Spleen (tissue), 11 donors: ENCODE data around the gene RRP1. TPM values are rescaled to one million over a fixed set of nuclear protein-coding genes. Genes with fewer than 3 reads are reported as not detected.
A peak's percentile ranks its signal among the peaks of the same experiment; 100 is the strongest.
"Not testable (repeated sequence)": the region's sequence is repeated elsewhere in the genome, so short reads cannot be mapped to it uniquely, and the experiment has no call there.

Source experiments
- DNase-seq: peaks from one replicate; pipeline ENCODE4 v3.0.0-alpha.2; 2020
- H3K27ac ChIP-seq, 8 donors: fragments of 200-600 bp; sonication (generic) in 7 of 8; 1 replicate in 4 of 8; 2 replicates in 4 of 8; pipeline versions ENCODE4 v1.5.0 to v1.8.0; 2016 to 2021; ENCODE audit warnings: inconsistent platforms in 4 of 8, mild to moderate bottlenecking in 4 of 8, moderate library complexity in 1 of 8
- H3K27me3 ChIP-seq, 7 donors: fragments of 200-600 bp; sonication (generic) in 6 of 7; replicated peaks in 1 of 7; 1 replicate in 4 of 7; 2 replicates in 3 of 7; pipeline versions ENCODE4 v1.5.0 to v1.8.0; 2016 to 2021; ENCODE audit warnings: inconsistent platforms in 3 of 7, mild to moderate bottlenecking in 1 of 7
- H3K36me3 ChIP-seq, 6 donors: fragments of 200-600 bp; sonication (generic) in 5 of 6; 1 replicate in 4 of 6; 2 replicates in 2 of 6; pipeline versions ENCODE4 v1.5.0 to v1.8.0; 2016 to 2021; ENCODE audit warnings: inconsistent platforms in 2 of 6
- H3K4me1 ChIP-seq, 6 donors: fragments of 200-600 bp; sonication (generic) in 5 of 6; 1 replicate in 3 of 6; 2 replicates in 3 of 6; pipeline versions ENCODE4 v1.5.0 to v1.8.0; 2016 to 2021; ENCODE audit warnings: inconsistent platforms in 3 of 6
- H3K4me3 ChIP-seq, 8 donors: fragments of 200-600 bp; sonication (generic) in 7 of 8; 1 replicate in 4 of 8; 2 replicates in 4 of 8; pipeline versions ENCODE4 v1.5.0 to v1.8.0; 2016 to 2021; ENCODE audit warnings: inconsistent platforms in 4 of 8, mild to moderate bottlenecking in 4 of 8, moderate library complexity in 2 of 8
- H3K9me3 ChIP-seq, 8 donors: fragments of 200-600 bp; sonication (generic) in 7 of 8; 1 replicate in 4 of 8; 2 replicates in 4 of 8; pipeline versions ENCODE4 v1.5.0 to v1.8.0; 2016 to 2021; ENCODE audit warnings: inconsistent platforms in 4 of 8
- POLR2A ChIP-seq, 3 donors: fragments of 450-650 bp; IDR thresholded peaks; one replicate each; pipeline ENCODE4 v1.5.1; 2017; ENCODE audit warnings: antibody characterized with exemption in 3 of 3, mild to moderate bottlenecking in 1 of 3
- POLR2AphosphoS5 ChIP-seq, 3 donors: sonication (generic); formaldehyde crosslinking; IDR thresholded peaks; one replicate each; pipeline ENCODE4 v1.5.1; 2017; ENCODE audit warnings: antibody characterized with exemption in 3 of 3
- WGBS, 5 donors: extraction: QIAGEN DNeasy Blood & Tissue Kit in 3 of 5; methylation state at CpG; one replicate each; pipeline versions ENCODE4 v1.1.5 to v1.1.7; 2013 to 2018; 5-methylcytosine and 5-hydroxymethylcytosine counted together
- intact Hi-C: fragments of 100-400 bp; cut with DNase I; formaldehyde crosslinking; loops from one replicate; pipeline ENCODE4 v1.15.0; 2023; ENCODE audit warnings: low total_unique reads
- polyA plus RNA-seq, 3 donors: library from polyadenylated mRNA; stranded (reverse); fragments of 200-250 nt; gene quantifications; one replicate each; pipeline ENCODE4 v1.2.1, GENCODE V29; 2013
- total RNA-seq, 7 donors: library from RNA; depleted of rRNA in 3 of 7; stranded (reverse); fragments of >200 nt in 3 of 7; fragmentation: NEBNext Ultra II Directional in 4 of 7; extraction: Animal tissue kit (Norgen Biotek cat#: 25700) in 4 of 7; gene quantifications; one replicate each; pipeline versions ENCODE4 v1.1.0 to v1.2.1, GENCODE V29; 2016 to 2021
- TF ChIP-seq, protein P1 (sequence below), 11 experiments: fragments of 200-600 bp in 7 of 11; fragments of 450-650 bp in 4 of 11; sonication (generic) in 4 of 11; IDR thresholded peaks in 8 of 11; conservative IDR thresholded peaks in 3 of 11; 1 replicate in 7 of 11; 2 replicates in 4 of 11; pipeline versions ENCODE4 v1.4.0 to v1.8.0; 2016 to 2021; ENCODE audit warnings: antibody characterized with exemption in 11 of 11, inconsistent platforms in 4 of 11, mild to moderate bottlenecking in 1 of 11
- donor health status: healthy with polysubstance abuse.
- donor health status: DM: no; HTN: no; CAD: no; lungs with moderate emphysema.
- donor health status: DM: no; HTN: no; CAD: no.
- donor health status: Bipolar disorder and iron deficiency.
- donor health status: healthy.
- donor health status: DM: no; HTN: no; CAD: no.
- donor health status: DM: yes; HTN: yes; CAD: no.

RRP1 gene
- total and polyA plus RNA-seq, 10 donors: 11.5 to 26.9 (median 18.6) TPM

DNA sequence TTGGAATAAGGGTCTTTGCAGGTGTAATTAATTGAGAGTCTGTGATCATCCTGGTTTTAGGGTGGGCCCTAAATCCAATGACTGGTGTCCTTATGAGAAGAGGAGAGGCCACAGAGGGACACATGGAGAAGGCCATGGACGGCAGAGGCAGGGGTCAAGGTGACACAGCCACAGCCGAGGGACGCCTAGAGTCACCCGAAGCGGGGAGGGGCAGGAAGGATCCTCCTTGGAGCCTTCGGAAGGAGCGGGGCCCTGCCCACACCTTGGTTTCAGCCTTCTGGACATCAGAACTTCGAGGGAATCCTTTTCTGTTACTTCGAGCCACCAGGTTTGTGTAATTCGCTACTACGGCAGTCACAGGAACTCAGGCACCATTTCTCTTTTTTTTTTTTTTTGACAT, 31.1 kb downstream of the RRP1 start:
- peaks cover 0 to 15% (median 8%) of the 10 kb centered on the region in 8 donors for H3K9me3 ChIP-seq
- intact Hi-C loops: no loop called here
- WGBS, 5 donors: 73 to 87% (median 83%) methylated on average over 11 of the region's 11 CpGs
- no peak overlapping the region for H3K27ac ChIP-seq
- DNase-seq: peak; percentile 28
- peaks cover 0 to 44% (median 9%) of the 10 kb centered on the region in 6 donors for H3K4me1 ChIP-seq
- TF ChIP-seq POLR2A (IDR thresholded peaks at IDR 0.05): no peak
- no peaks in the 10 kb centered on the region for H3K36me3 ChIP-seq
- H3K27me3 ChIP-seq: peaks cover 0 to 2% (median 0%) of the 10 kb centered on the region in 7 donors
- no peak overlapping the region for H3K4me3 ChIP-seq

DNA sequence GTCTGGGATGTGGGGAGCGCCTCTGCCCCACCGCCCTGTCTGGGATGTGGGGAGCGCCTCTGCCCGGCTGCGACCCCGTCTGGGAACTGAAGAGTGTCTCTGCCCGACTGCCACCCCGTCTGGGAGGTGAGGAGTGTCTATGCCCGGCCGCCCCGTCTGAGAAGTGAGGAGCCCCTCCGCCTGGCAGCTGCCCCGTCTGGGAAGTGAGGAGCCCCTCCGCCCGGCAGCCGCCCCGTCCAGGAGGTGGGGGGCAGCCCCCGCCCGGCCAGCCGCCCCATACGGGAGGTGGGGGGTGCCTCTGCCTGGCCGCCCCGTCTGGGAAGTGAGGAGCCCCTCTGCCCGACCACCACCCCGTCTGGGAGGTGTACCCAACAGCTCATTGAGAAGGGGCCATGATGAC, 32.8 kb downstream of the RRP1 start:
- DNase-seq: peak; percentile 58
- Histone ChIP-seq H3K27me3 (peaks cover 0 to 19% (median 0%) of the 10 kb centered on the region in 7 donors), H3K9me3 (peaks cover 0 to 15% (median 8%) of the 10 kb centered on the region in 8 donors), H3K4me1 (peaks cover 0 to 45% (median 8%) of the 10 kb centered on the region in 6 donors)
- WGBS, 5 donors: 87 to 95% (median 94%) methylated on average over 12 to 25 of the region's 25 CpGs
- intact Hi-C loops, H3K36me3 ChIP-seq, H3K4me3 ChIP-seq, H3K27ac ChIP-seq: not testable (repeated sequence)

- H3K27ac ChIP-seq, H3K4me3 ChIP-seq, DNase-seq, intact Hi-C loops, H3K36me3 ChIP-seq: not testable (repeated sequence)
- WGBS, 5 donors: 81 to 91% (median 89%) methylated on average over 2 to 5 of the region's 5 CpGs
- Histone ChIP-seq H3K9me3 (peaks cover 0 to 15% (median 8%) of the 10 kb centered on the region in 8 donors), H3K4me1 (peaks cover 0 to 39% (median 5%) of the 10 kb centered on the region in 6 donors), H3K27me3 (peaks cover 0 to 19% (median 0%) of the 10 kb centered on the region in 7 donors)
These were observed 33.4 kb downstream of the RRP1 start for GRCh38 chr21:43822741-43823140.

DNA sequence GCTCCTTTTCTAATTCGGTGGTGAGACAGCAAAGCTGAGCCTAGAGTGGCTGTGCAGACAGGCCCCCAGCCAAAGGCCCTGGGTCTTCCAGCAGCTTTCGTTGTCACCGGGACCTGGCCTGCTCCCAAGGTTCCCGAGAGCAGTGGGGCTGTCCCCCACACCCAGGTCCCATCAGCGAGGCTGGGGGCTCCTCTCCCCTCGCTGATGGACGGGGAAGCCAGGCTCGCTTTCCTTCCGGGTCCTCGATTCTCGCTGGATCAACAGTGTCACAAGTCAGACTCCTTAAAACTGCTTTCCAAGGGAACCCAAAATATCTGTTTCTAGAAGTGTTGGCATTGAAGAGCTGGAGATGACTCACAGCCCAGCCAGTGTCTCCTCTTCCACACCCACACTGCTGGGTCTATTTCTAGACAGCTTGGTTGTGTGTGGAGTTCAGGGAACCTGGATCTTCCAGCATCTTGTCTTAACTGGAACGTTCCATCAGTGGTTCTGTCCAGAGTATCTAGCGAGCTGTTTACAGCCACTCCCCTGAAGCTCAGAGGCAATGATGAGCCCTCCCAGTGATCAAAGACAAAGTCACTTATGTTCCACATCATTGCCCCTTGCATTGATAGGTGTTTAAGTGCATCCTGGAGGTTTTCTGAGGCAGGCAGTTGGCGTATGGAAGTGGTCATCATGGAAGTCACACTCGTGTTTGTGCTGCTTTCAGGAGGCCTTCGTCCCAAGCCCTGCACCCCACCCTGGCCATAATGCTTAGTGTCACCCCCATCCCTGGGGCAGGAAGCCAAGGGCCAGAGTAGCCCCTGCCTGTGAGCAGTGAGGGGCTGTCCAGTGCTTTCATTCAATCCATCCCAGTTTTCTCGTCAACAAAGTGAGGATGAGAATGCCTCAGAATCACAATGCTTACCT, 35.2 kb downstream of the RRP1 start:
- intact Hi-C loops: no loop called here
- WGBS, 5 donors: 85 to 92% (median 89%) methylated on average over 16 to 17 of the region's 17 CpGs
- no peak for DNase-seq
- no peaks in the 10 kb centered on the region for H3K9me3 ChIP-seq
- H3K36me3 ChIP-seq: no peaks in the 10 kb centered on the region
- TF ChIP-seq, protein P1, sequence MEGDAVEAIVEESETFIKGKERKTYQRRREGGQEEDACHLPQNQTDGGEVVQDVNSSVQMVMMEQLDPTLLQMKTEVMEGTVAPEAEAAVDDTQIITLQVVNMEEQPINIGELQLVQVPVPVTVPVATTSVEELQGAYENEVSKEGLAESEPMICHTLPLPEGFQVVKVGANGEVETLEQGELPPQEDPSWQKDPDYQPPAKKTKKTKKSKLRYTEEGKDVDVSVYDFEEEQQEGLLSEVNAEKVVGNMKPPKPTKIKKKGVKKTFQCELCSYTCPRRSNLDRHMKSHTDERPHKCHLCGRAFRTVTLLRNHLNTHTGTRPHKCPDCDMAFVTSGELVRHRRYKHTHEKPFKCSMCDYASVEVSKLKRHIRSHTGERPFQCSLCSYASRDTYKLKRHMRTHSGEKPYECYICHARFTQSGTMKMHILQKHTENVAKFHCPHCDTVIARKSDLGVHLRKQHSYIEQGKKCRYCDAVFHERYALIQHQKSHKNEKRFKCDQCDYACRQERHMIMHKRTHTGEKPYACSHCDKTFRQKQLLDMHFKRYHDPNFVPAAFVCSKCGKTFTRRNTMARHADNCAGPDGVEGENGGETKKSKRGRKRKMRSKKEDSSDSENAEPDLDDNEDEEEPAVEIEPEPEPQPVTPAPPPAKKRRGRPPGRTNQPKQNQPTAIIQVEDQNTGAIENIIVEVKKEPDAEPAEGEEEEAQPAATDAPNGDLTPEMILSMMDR (IDR thresholded peaks at IDR 0.05 in 8 of 11, conservative IDR thresholded peaks at IDR 0.05 in 3 of 11): no peak
- no peak for TF ChIP-seq POLR2AphosphoS5 (IDR thresholded peaks at IDR 0.05)
- TF ChIP-seq POLR2A (IDR thresholded peaks at IDR 0.05): no peak
- peaks cover 0 to 20% (median 0%) of the 10 kb centered on the region in 7 donors for H3K27me3 ChIP-seq
- no peak overlapping the region for H3K27ac ChIP-seq
- peaks cover 0 to 24% (median 0%) of the 10 kb centered on the region in 6 donors for H3K4me1 ChIP-seq
- no peak overlapping the region for H3K4me3 ChIP-seq

DNA sequence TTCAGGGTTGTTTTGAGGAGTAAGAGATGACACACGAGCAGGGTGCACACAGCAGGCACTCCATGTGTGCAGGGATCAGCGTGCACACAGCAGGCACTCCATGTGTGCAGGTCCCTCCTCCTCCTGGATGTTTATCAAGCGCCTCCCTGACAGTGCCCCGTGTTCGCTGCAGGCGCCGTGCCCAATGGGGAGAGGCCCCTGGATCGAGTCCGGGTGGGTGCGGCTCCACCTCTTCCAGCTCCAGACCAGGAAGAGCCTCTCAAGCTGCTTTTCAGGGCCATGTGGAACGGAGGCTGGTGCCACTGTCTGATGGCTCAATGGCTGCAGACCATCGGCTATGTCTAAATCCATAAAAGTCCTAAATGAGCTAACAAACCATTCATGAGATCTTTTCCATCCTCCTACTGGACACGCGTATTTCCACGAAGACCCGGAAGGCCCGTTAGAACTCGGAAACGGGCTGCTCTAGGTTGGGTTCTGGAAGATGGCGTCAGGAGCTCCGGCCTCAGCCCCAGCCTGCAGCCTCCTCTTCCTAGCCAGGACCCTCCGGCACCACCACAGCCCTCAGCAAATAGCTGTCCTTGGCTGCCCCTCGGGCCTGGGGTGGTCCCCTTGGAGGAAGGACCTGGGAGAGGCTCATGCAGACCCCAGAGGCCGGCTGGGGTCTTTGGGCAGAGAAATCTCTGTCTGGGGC, 36.0 kb downstream of the RRP1 start:
- WGBS, 5 donors: 81 to 93% (median 83%) methylated on average over 15 to 24 of the region's 24 CpGs
- H3K36me3 ChIP-seq: no peaks in the 10 kb centered on the region
- peaks cover 0 to 28% (median 0%) of the 10 kb centered on the region in 7 donors for H3K27me3 ChIP-seq
- peaks cover 0 to 19% (median 0%) of the 10 kb centered on the region in 6 donors for H3K4me1 ChIP-seq
- H3K4me3 ChIP-seq: no peak overlapping the region
- intact Hi-C loops: no loop called here
- no peaks in the 10 kb centered on the region for H3K9me3 ChIP-seq
- DNase-seq: peak; percentile 77
- no peak overlapping the region for H3K27ac ChIP-seq
- TF ChIP-seq POLR2A (IDR thresholded peaks at IDR 0.05) (no peak), POLR2AphosphoS5 (IDR thresholded peaks at IDR 0.05) (peak in 2 of 3 donors; percentile 22 to 33)
- TF ChIP-seq, protein P1 (IDR thresholded peaks at IDR 0.05 in 8 of 11, conservative IDR thresholded peaks at IDR 0.05 in 3 of 11): no peak
